NT2/D1 (cell line): ENCODE measurements around the gene RTN4RL1.
"Not testable (repeated sequence)": the region's sequence is repeated elsewhere in the genome, so short reads cannot be mapped to it uniquely, and the experiment has no call there.

Experiments used
- DNase-seq: peaks from one replicate; pipeline ENCODE4 v3.0.0-alpha.2; 2011; ENCODE audit warnings: low read depth, low spot score
- H3K27me3 ChIP-seq: 2 replicates; pipeline ENCODE4 v1.6.0; 2011; ENCODE audit warnings: mild to moderate bottlenecking; ENCODE audit not compliant: insufficient read length, insufficient read depth
- H3K36me3 ChIP-seq: 2 replicates; pipeline ENCODE4 v1.6.1; 2011; ENCODE audit warnings: mild to moderate bottlenecking, low read length, mixed read lengths; ENCODE audit not compliant: insufficient read depth, insufficient read length
- H3K4me1 ChIP-seq: 2 replicates; pipeline ENCODE4 v1.5.1; 2011; ENCODE audit not compliant: insufficient read depth, insufficient read length
- H3K4me3 ChIP-seq: 2 replicates; pipeline ENCODE4 v1.5.1; 2011; ENCODE audit warnings: low read depth; ENCODE audit not compliant: insufficient read length
- H3K9ac ChIP-seq: 2 replicates; pipeline ENCODE4 v1.6.0; 2011; ENCODE audit warnings: low read depth; ENCODE audit not compliant: insufficient read length
- H3K9me3 ChIP-seq: 2 replicates; pipeline ENCODE4 v1.5.1; 2011; ENCODE audit warnings: mild to moderate bottlenecking, low read length; ENCODE audit not compliant: insufficient read depth
- SUZ12 ChIP-seq: IDR thresholded peaks from 2 replicates; pipeline ENCODE4 v1.6.1; 2011; ENCODE audit not compliant: insufficient read length, insufficient read depth; ENCODE audit errors: extremely low read depth
- YY1 ChIP-seq: IDR thresholded peaks from 2 replicates; pipeline ENCODE4 v1.6.1; 2011; ENCODE audit not compliant: insufficient read length, insufficient read depth
- ZNF274 ChIP-seq: IDR thresholded peaks from 2 replicates; pipeline ENCODE4 v1.6.1; 2011; ENCODE audit warnings: mild to moderate bottlenecking, low read depth, low read length

Gene RTN4RL1

GRCh38 chr17:1897105-1897656 lies 128.0 kb downstream of the RTN4RL1 start:
- Histone ChIP-seq H3K9ac (no peak overlapping the region), H3K36me3 (peaks cover 63% of the 10 kb centered on the region), H3K27me3 (no peaks in the 10 kb centered on the region), H3K4me1 (no peaks in the 10 kb centered on the region), H3K4me3 (no peak overlapping the region), H3K9me3 (no peaks in the 10 kb centered on the region)
- DNase-seq, result no peak
- no peak for TF ChIP-seq YY1
- TF ChIP-seq SUZ12, result no peak
- no peak for TF ChIP-seq ZNF274

- no peaks in the 10 kb centered on the region for H3K9me3 ChIP-seq
- H3K4me3 ChIP-seq, result no peak overlapping the region
- no peaks in the 10 kb centered on the region for H3K4me1 ChIP-seq
- no peaks in the 10 kb centered on the region for H3K27me3 ChIP-seq
- no peak for TF ChIP-seq SUZ12
- no peak overlapping the region for H3K9ac ChIP-seq
- no peak for DNase-seq
- H3K36me3 ChIP-seq, result peaks cover 65% of the 10 kb centered on the region
These were observed 128.7 kb downstream of the RTN4RL1 start for GRCh38 chr17:1896243-1897104.

- DNase-seq, H3K4me3 ChIP-seq: not testable (repeated sequence)
These were observed 129.7 kb downstream of the RTN4RL1 start for GRCh38 chr17:1895479-1895878.

GRCh38 chr17:1894753-1895339 lies 130.3 kb downstream of the RTN4RL1 start:
- no peak overlapping the region for H3K9ac ChIP-seq
- no peak for DNase-seq
- H3K4me3 ChIP-seq, result no peak overlapping the region
- no peaks in the 10 kb centered on the region for H3K27me3 ChIP-seq
- H3K9me3 ChIP-seq, result no peaks in the 10 kb centered on the region
- H3K36me3 ChIP-seq, result peaks cover 72% of the 10 kb centered on the region
- TF ChIP-seq YY1 (no peak), ZNF274 (no peak), SUZ12 (no peak)
- no peaks in the 10 kb centered on the region for H3K4me1 ChIP-seq

More at GRCh38 chr17:1895479-1895878, 129.7 kb downstream of the RTN4RL1 start:
- H3K9ac ChIP-seq, H3K9me3 ChIP-seq, H3K4me1 ChIP-seq, H3K27me3 ChIP-seq: not testable (repeated sequence)
- peaks cover 69% of the 10 kb centered on the region for H3K36me3 ChIP-seq

- H3K9ac ChIP-seq, result no peak overlapping the region
- H3K9me3 ChIP-seq, result no peaks in the 10 kb centered on the region
- no peaks in the 10 kb centered on the region for H3K4me1 ChIP-seq
- peaks cover 63% of the 10 kb centered on the region for H3K36me3 ChIP-seq
- no peak overlapping the region for H3K4me3 ChIP-seq
- no peak for DNase-seq
- no peaks in the 10 kb centered on the region for H3K27me3 ChIP-seq
- TF ChIP-seq YY1 (no peak), SUZ12 (no peak), ZNF274 (no peak)
These were observed 134.2 kb downstream of the RTN4RL1 start for GRCh38 chr17:1890758-1891450.

GRCh38 chr17:1888741-1889140 lies 136.4 kb downstream of the RTN4RL1 start:
- no peaks in the 10 kb centered on the region for H3K4me1 ChIP-seq
- DNase-seq, result no peak
- no peak overlapping the region for H3K4me3 ChIP-seq
- no peaks in the 10 kb centered on the region for H3K9me3 ChIP-seq
- TF ChIP-seq ZNF274, result no peak
- TF ChIP-seq YY1, result no peak
- TF ChIP-seq SUZ12, result no peak
- H3K36me3 ChIP-seq, result peaks cover 68% of the 10 kb centered on the region
- H3K27me3 ChIP-seq, result no peaks in the 10 kb centered on the region
- no peak overlapping the region for H3K9ac ChIP-seq
